H9 (cell line): ENCODE data around the gene KRT3. TPM values are rescaled to one million over a fixed set of nuclear protein-coding genes. Genes with fewer than 3 reads are reported as not detected.

Source experiments
- DNase-seq: peaks from one replicate; pipeline ENCODE4 v3.0.0-alpha.2; 2017
- H2AFZ ChIP-seq: one replicate; pipeline ENCODE4 v1.6.1; 2013; ENCODE audit warnings: mild to moderate bottlenecking, low read length, control low read depth, moderate library complexity
- H2AK5ac ChIP-seq: 2 replicates; pipeline ENCODE4 v1.6.1; 2013; ENCODE audit warnings: low read length, control low read depth, mixed read lengths; ENCODE audit not compliant: insufficient read length
- H2BK120ac ChIP-seq: one replicate; pipeline ENCODE4 v1.6.1; 2013; ENCODE audit warnings: low read depth, mild to moderate bottlenecking, low read length, control low read depth, inconsistent platforms; ENCODE audit not compliant: poor library complexity, severe bottlenecking
- H2BK12ac ChIP-seq: 2 replicates; pipeline ENCODE4 v1.6.1; 2013; ENCODE audit warnings: low read length, control low read depth, mixed read lengths, low read depth; ENCODE audit not compliant: insufficient read length
- H2BK15ac ChIP-seq: 2 replicates; pipeline ENCODE4 v1.6.1; 2013; ENCODE audit warnings: low read depth, low read length, control low read depth
- H2BK20ac ChIP-seq: one replicate; pipeline ENCODE4 v1.6.1; 2013; ENCODE audit warnings: low read depth, mild to moderate bottlenecking, low read length, control low read depth, inconsistent platforms; ENCODE audit not compliant: poor library complexity, severe bottlenecking
- H2BK5ac ChIP-seq: 2 replicates; pipeline ENCODE4 v1.6.1; 2013; ENCODE audit warnings: low read length, control low read depth, mixed read lengths; ENCODE audit not compliant: insufficient read length
- H3K14ac ChIP-seq: 2 replicates; pipeline ENCODE4 v1.6.1; 2013; ENCODE audit warnings: low read length, control low read depth; ENCODE audit not compliant: insufficient read depth
- H3K18ac ChIP-seq: 2 replicates; pipeline ENCODE4 v1.6.1; 2013; ENCODE audit warnings: low read depth, mild to moderate bottlenecking, mixed read lengths, low read length, control low read depth; ENCODE audit not compliant: insufficient read length
- H3K23ac ChIP-seq: 2 replicates; pipeline ENCODE4 v1.6.1; 2013; ENCODE audit warnings: low read length, control low read depth, mixed read lengths, low read depth; ENCODE audit not compliant: insufficient read length
- H3K23me2 ChIP-seq: 2 replicates; pipeline ENCODE4 v1.6.1; 2013; ENCODE audit warnings: low read depth, mild to moderate bottlenecking, mixed read lengths, low read length, control low read depth; ENCODE audit not compliant: insufficient read length, poor library complexity, severe bottlenecking
- H3K27ac ChIP-seq: 2 replicates; pipeline ENCODE4 v1.5.1; 2013; ENCODE audit warnings: low read length, control low read depth, mixed read lengths, low read depth; ENCODE audit not compliant: insufficient read length
- H3K27me3 ChIP-seq: 2 replicates; pipeline ENCODE4 v1.6.1; 2013; ENCODE audit warnings: low read length, control low read depth, inconsistent platforms; ENCODE audit not compliant: insufficient read depth
- H3K4ac ChIP-seq: 2 replicates; pipeline ENCODE4 v1.6.1; 2013; ENCODE audit warnings: low read depth, mild to moderate bottlenecking, control low read depth, inconsistent platforms, low read length, moderate library complexity
- H3K4me1 ChIP-seq: 2 replicates; pipeline ENCODE4 v1.6.1; 2013; ENCODE audit warnings: low read length, control low read depth, inconsistent platforms; ENCODE audit not compliant: insufficient read depth
- H3K4me2 ChIP-seq: 2 replicates; pipeline ENCODE4 v1.6.1; 2013; ENCODE audit warnings: low read length, control low read depth, mixed read lengths; ENCODE audit not compliant: insufficient read length, insufficient read depth
- H3K56ac ChIP-seq: 2 replicates; pipeline ENCODE4 v1.6.1; 2013; ENCODE audit warnings: low read depth, mild to moderate bottlenecking, mixed read lengths, low read length, control low read depth; ENCODE audit not compliant: insufficient read length
- H3K79me1 ChIP-seq: 2 replicates; pipeline ENCODE4 v1.6.1; 2013; ENCODE audit warnings: low read depth, mild to moderate bottlenecking, moderate library complexity, low read length, control low read depth, inconsistent platforms; ENCODE audit not compliant: insufficient read depth, poor library complexity, severe bottlenecking
- H3K79me2 ChIP-seq: 2 replicates; pipeline ENCODE4 v1.6.1; 2013; ENCODE audit warnings: low read length, control low read depth, inconsistent platforms; ENCODE audit not compliant: insufficient read depth
- H3K9ac ChIP-seq: 2 replicates; pipeline ENCODE4 v1.6.1; 2013; ENCODE audit warnings: low read length, control low read depth, mixed read lengths; ENCODE audit not compliant: insufficient read length; ENCODE audit errors: extremely low read depth
- H3K9me3 ChIP-seq: one replicate; pipeline ENCODE4 v1.6.1; 2013; ENCODE audit warnings: low read depth, low read length, inconsistent platforms; ENCODE audit not compliant: control insufficient read depth
- H3T11ph ChIP-seq: one replicate; pipeline ENCODE4 v1.6.1; 2013; ENCODE audit warnings: mild to moderate bottlenecking, low read length, control low read depth, inconsistent platforms
- H4K20me1 ChIP-seq: one replicate; pipeline ENCODE4 v1.6.1; 2013; ENCODE audit not compliant: control insufficient read depth, insufficient read length, insufficient read depth
- H4K5ac ChIP-seq: 2 replicates; pipeline ENCODE4 v1.6.1; 2013; ENCODE audit warnings: low read depth, mild to moderate bottlenecking, mixed read lengths, low read length, control low read depth; ENCODE audit not compliant: insufficient read length
- H4K8ac ChIP-seq: replicated peaks from 2 replicates; pipeline ENCODE4 v1.6.1; 2013; ENCODE audit warnings: low read length, control low read depth, mixed read lengths, low read depth; ENCODE audit not compliant: insufficient read length
- H4K91ac ChIP-seq: 2 replicates; pipeline ENCODE4 v1.6.1; 2013; ENCODE audit warnings: low read depth, mild to moderate bottlenecking, moderate library complexity, mixed read lengths, low read length, control low read depth; ENCODE audit not compliant: insufficient read length
- H3K27ac Mint-ChIP-seq, 3 experiments: 2 replicates in 2 of 3; 3 replicates in 1 of 3; pipeline ENCODE4 v1.8.0; 2020 to 2021; ENCODE audit warnings: mixed read lengths in 3 of 3, mild to moderate bottlenecking in 1 of 3, moderate library complexity in 1 of 3
- H3K27me3 Mint-ChIP-seq: 2 replicates; pipeline ENCODE4 v1.8.0; 2021; ENCODE audit warnings: low read depth, mild to moderate bottlenecking, moderate library complexity, mixed read lengths
- H3K36me3 Mint-ChIP-seq, 3 experiments: 2 replicates in 2 of 3; 3 replicates in 1 of 3; pipeline ENCODE4 v1.8.0; 2020 to 2021; ENCODE audit warnings: low read depth in 3 of 3, mixed read lengths in 3 of 3; ENCODE audit not compliant: insufficient read depth in 1 of 3
- H3K4me1 Mint-ChIP-seq, 2 experiments: 2 replicates each; pipeline ENCODE4 v1.8.0; 2020; ENCODE audit warnings: mixed read lengths in 2 of 2
- H3K4me3 Mint-ChIP-seq, 2 experiments: 2 replicates in 1 of 2; 3 replicates in 1 of 2; pipeline ENCODE4 v1.8.0; 2020 to 2021; ENCODE audit warnings: mild to moderate bottlenecking in 2 of 2, mixed read lengths in 2 of 2, moderate library complexity in 1 of 2
- H3K9me3 Mint-ChIP-seq, 2 experiments: 2 replicates in 1 of 2; 3 replicates in 1 of 2; pipeline ENCODE4 v1.8.0; 2020; ENCODE audit warnings: mild to moderate bottlenecking in 2 of 2, mixed read lengths in 2 of 2, moderate library complexity in 1 of 2
- CTCF ChIP-seq: fragments of 200-600 bp; sonication (generic); conservative IDR thresholded peaks from 3 replicates; pipeline ENCODE4 v1.8.0; 2021; ENCODE audit warnings: antibody characterized with exemption, mild to moderate bottlenecking
- WGBS: extraction: QIAGEN DNeasy Blood & Tissue Kit; methylation state at CpG from one replicate; pipeline ENCODE4 v1.1.7; 2013; ENCODE audit warnings: missing lambda C conversion rate, low lambda C conversion rate, mixed read lengths; ENCODE audit not compliant: insufficient read length; ENCODE audit errors: extremely low coverage; 5-methylcytosine and 5-hydroxymethylcytosine counted together
- total RNA-seq: library from RNA; stranded (reverse); gene quantifications from 2 replicates; pipeline ENCODE4 v1.2.1, GENCODE V29; 2021

The KRT3 gene
- total RNA-seq, 1 experiment from 2014 or later, result not detected

- no peak overlapping the region for H3K4me2 ChIP-seq
- no peak overlapping the region for H2BK12ac ChIP-seq
- no peak overlapping the region for H2AK5ac ChIP-seq
- no peak overlapping the region for H3T11ph ChIP-seq
- no peak overlapping the region for H2BK15ac ChIP-seq
- WGBS, result no CpG with 5 or more reads among the region's 20 CpGs
- no peaks in the 10 kb centered on the region for H3K27me3 ChIP-seq
- no peaks in the 10 kb centered on the region for H3K79me2 ChIP-seq
- H4K91ac ChIP-seq, result no peak overlapping the region
- no peak overlapping the region for H3K14ac ChIP-seq
- no peak overlapping the region for H4K8ac ChIP-seq
- no peak overlapping the region for H3K4ac ChIP-seq
- no peak overlapping the region for H3K56ac ChIP-seq
- H3K4me1 ChIP-seq, result no peaks in the 10 kb centered on the region
- H2AFZ ChIP-seq, result no peak overlapping the region
- Mint-ChIP-seq H3K27me3 (peaks cover 2% of the 10 kb centered on the region), H3K27ac (no peak overlapping the region), H3K4me1 (no peaks in the 10 kb centered on the region; a peak in 1 of 4 replicates), H3K9me3 (no peaks in the 10 kb centered on the region), H3K4me3 (no peak overlapping the region), H3K36me3 (no peaks in the 10 kb centered on the region)
- no peak overlapping the region for H3K23ac ChIP-seq
- H3K9me3 ChIP-seq, result no peaks in the 10 kb centered on the region
- no peaks in the 10 kb centered on the region for H4K20me1 ChIP-seq
- no peaks in the 10 kb centered on the region for H3K79me1 ChIP-seq
- no peak overlapping the region for H3K27ac ChIP-seq
- H3K23me2 ChIP-seq, result no peaks in the 10 kb centered on the region
- H3K18ac ChIP-seq, result no peak overlapping the region
- no peak for TF ChIP-seq CTCF
- H4K5ac ChIP-seq, result no peak overlapping the region
- no peak overlapping the region for H3K9ac ChIP-seq
- no peak for DNase-seq
- H2BK5ac ChIP-seq, result no peak overlapping the region
- H2BK120ac ChIP-seq, result no peak overlapping the region
- no peak overlapping the region for H2BK20ac ChIP-seq
Observed at GRCh38 chr12:52832985-52833905, 37.3 kb upstream of the KRT3 start.
